AG04450 (cell line): Measurements from ENCODE around the gene RUSF1. TPM values are rescaled to one million over a fixed set of nuclear protein-coding genes. Genes with fewer than 3 reads are reported as not detected.

Experiments
- CTCF ChIA-PET: fragments of 300-600, 350-600 bp; formaldehyde crosslinking; extraction: SDS; loops from one replicate; lab custom pipeline; 2022; ENCODE audit warnings: antibody characterized with exemption, inconsistent platforms; lab: Charles Lee
- POLR2A ChIA-PET: fragments of 350-600 bp; formaldehyde crosslinking; extraction: SDS; loops from one replicate; lab custom pipeline; 2021; ENCODE audit warnings: antibody characterized with exemption, inconsistent platforms; lab: Yijun Ruan, JAX
- DNase-seq: peaks from one replicate; pipeline ENCODE4 v3.0.0-alpha.2; 2011; ENCODE audit warnings: low read depth, low spot score
- H3K27ac ChIP-seq: one replicate; pipeline ENCODE4 v1.5.1; 2012; ENCODE audit warnings: low read depth, low read length, control low read depth
- H3K27me3 ChIP-seq: one replicate; pipeline ENCODE4 v1.6.0; 2012; ENCODE audit warnings: low read length; ENCODE audit not compliant: control insufficient read depth, insufficient read depth
- H3K4me3 ChIP-seq: 2 replicates; pipeline ENCODE4 v1.5.1; 2011; ENCODE audit warnings: mild to moderate bottlenecking, low read depth, low read length, control low read depth
- H3K9me3 ChIP-seq: 2 replicates; pipeline ENCODE4 v1.5.1; 2012; ENCODE audit warnings: low read length; ENCODE audit not compliant: control insufficient read depth, insufficient read depth
- CTCF ChIP-seq: IDR thresholded peaks from 2 replicates; pipeline ENCODE4 v1.5.1; 2011; ENCODE audit warnings: low read depth, low read length, control low read depth, inconsistent platforms
- polyA plus RNA-seq: library from polyadenylated mRNA; depleted of rRNA; stranded (reverse); fragments of >200 nt; gene quantifications from 2 replicates; pipeline ENCODE4 v1.2.3, GENCODE V29; 2011

Gene RUSF1
- polyA plus RNA-seq, 1 experiment: 32.2 TPM

GRCh38 chr16:31464348-31464769, 43.8 kb downstream of the RUSF1 start:
- no peaks in the 10 kb centered on the region for H3K27me3 ChIP-seq
- no peak for TF ChIP-seq CTCF
- ChIA-PET CTCF (no interaction called here), POLR2A (no interaction called here)
- H3K27ac ChIP-seq: no peak overlapping the region
- H3K4me3 ChIP-seq: no peak overlapping the region
- H3K9me3 ChIP-seq: no peaks in the 10 kb centered on the region; the same call in 1 of the 2 replicates
- no peak for DNase-seq

- Histone ChIP-seq H3K4me3 (no peak overlapping the region), H3K9me3 (no peaks in the 10 kb centered on the region; the same call in 1 of the 2 replicates), H3K27ac (no peak overlapping the region), H3K27me3 (no peaks in the 10 kb centered on the region)
- no peak for TF ChIP-seq CTCF
- no peak for DNase-seq
- ChIA-PET POLR2A (no interaction called here), CTCF (interaction anchor here (1.3 to 3.1 kb wide), 2 partner anchors 19 to 25 kb away, joined by 3 to 33 read pairs; partner anchors contain the start of gene ZNF843)
Observed at GRCh38 chr16:31461921-31462804, 46.0 kb downstream of the RUSF1 start.

- H3K4me3 ChIP-seq: no peak overlapping the region
- CTCF ChIA-PET: interaction anchor here (0.5 to 4.9 kb wide), 29 partner anchors 9 to 508 kb away, joined by 3 to 49 read pairs (median 4); partner anchors contain the start of genes SLC5A2, TGFB1I1, ZNF646 and ZNF668
- H3K27me3 ChIP-seq: no peaks in the 10 kb centered on the region
- no peaks in the 10 kb centered on the region; the same call in 1 of the 2 replicates for H3K9me3 ChIP-seq
- POLR2A ChIA-PET: interaction anchor here (0.7 to 4.2 kb wide), 4 partner anchors 10 to 344 kb away, joined by 3 to 44 read pairs (median 8); partner anchors contain the start of genes FUS, KAT8 and TGFB1I1
- TF ChIP-seq CTCF: no peak
- no peak overlapping the region for H3K27ac ChIP-seq
- DNase-seq: no peak
Observed at GRCh38 chr16:31461201-31461920, 46.8 kb downstream of the RUSF1 start.

GRCh38 chr16:31460582-31461002, 47.6 kb downstream of the RUSF1 start:
- TF ChIP-seq CTCF: peak; percentile 78
- peak; percentile 32 for DNase-seq
- Histone ChIP-seq H3K9me3 (no peaks in the 10 kb centered on the region; the same call in 1 of the 2 replicates), H3K27me3 (no peaks in the 10 kb centered on the region), H3K4me3 (peak overlapping the region; percentile 69), H3K27ac (peak overlapping the region; percentile 74)
- ChIA-PET CTCF (interaction anchor here (0.5 to 4.9 kb wide), 31 partner anchors 8 to 507 kb away, joined by 3 to 49 read pairs (median 4); partner anchors contain the start of genes SLC5A2, TGFB1I1, ZNF646 and ZNF668), POLR2A (interaction anchor here (0.7 to 4.2 kb wide), 9 partner anchors 10 to 387 kb away, joined by 3 to 44 read pairs (median 8); partner anchors contain the start of genes FUS, KAT8, PYCARD and RUSF1)
